Germinal center (tissue), 1 donor: ENCODE data around the gene ACTL9.
"Not testable (repeated sequence)": the region's sequence is repeated elsewhere in the genome, so short reads cannot be mapped to it uniquely, and the experiment has no call there.

ENCODE experiments used
- DNase-seq: peaks from one replicate; pipeline ENCODE4 v3.0.0; 2012; ENCODE audit warnings: mixed read lengths, low spot score

The ACTL9 gene

GRCh38 chr19:8698433-8699063 lies at the start of gene ACTL9:
ACTL9 (minus strand) TSS chr19:8698795; CDS start chr19:8698701, 94 bp downstream.
- DNase-seq: no peak

- not testable (repeated sequence) for DNase-seq
Observed at GRCh38 chr19:8739291-8740065, 40.9 kb upstream of the ACTL9 start.

GRCh38 chr19:8738377-8738776 lies 39.8 kb upstream of the ACTL9 start:
- DNase-seq: no peak

GRCh38 chr19:8731428-8732169 lies 33.0 kb upstream of the ACTL9 start:
- no peak for DNase-seq

GRCh38 chr19:8724276-8724675 lies 25.7 kb upstream of the ACTL9 start:
- DNase-seq: no peak

DNA sequence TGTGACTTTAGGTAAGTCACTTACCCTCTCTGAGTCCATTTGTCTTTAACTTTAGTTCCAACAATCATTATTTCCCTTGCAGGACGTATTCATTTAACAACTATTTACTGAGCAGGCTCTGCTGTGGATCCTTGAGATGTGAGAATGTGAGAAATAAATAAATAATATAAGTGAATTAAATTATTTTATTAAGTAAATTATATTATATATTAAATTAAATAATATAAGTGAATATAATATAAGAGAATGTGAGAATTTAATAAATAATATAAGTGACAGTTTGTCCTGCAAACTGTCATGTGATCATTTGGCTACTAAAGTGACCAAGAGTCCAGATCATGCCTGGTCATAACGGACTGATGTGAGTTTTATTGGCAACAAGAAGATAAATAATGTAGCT lies 23.4 kb upstream of the ACTL9 start:
- DNase-seq: no peak

DNA sequence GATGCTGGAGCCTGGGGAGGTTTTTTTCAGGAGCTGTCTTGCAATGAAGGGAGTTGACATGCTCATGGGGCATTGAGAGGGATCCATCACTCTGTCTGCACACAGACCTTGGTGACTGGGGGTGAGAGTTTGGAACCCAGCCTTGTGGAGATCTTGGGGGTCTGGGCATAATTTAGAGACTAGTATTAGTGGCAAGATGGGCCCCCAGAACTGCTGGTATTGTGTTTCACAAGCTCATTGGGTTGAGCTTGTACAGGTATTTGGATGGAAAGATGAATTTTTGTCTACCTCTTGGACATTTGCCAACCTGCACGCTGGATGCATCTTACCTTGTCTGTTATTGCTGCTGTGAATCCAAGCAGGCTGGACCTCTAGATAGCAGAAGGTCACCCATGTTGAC lies 22.7 kb upstream of the ACTL9 start, which contains the start of gene OR2Z1:
Gene OR2Z1 (plus strand): TSS at position 301 of the 400 bp plus-strand sequence. CDS start 9,395 bp downstream, outside the sequence.
- DNase-seq: no peak

GRCh38 chr19:8710337-8710736 lies 11.7 kb upstream of the ACTL9 start:
- DNase-seq: not testable (repeated sequence)

DNA sequence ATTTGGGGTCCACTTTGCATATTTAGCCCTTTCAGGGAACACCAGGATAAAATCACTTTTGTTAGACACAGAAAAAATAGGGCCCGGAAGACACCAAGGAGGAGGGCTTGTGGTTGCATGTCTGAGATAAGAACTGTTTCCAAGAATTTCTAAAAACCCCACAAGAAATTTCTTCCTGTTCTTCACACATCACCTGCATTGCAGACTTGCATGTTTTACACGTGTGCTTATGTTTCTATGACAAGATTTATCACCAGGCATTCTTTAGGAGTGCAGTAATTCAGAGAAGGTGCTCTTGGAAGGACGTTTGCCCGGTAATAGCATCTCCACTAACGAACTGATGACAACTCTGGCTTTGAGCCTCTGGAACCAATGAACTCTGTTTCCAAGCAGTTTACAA lies 7.1 kb upstream of the ACTL9 start:
- DNase-seq: no peak

DNA sequence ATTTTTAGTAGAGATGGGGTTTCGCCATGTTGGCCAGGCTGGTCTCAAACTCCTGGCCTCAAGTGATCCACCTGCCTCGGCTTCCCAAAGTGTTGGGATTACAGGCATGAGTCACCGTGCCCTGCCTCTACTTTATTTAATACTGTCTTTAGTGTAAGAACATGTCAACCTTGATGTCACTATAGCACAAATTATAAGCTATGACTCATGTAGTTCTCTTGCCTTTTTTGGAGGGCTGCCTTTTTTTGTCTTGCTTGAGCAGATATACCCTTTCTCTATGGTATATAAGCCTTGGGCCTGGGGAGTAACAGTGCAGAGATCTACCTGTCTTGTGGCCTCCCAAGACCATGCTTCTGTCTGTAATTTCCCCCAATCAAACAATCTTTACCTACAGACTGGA lies 6.7 kb upstream of the ACTL9 start:
- DNase-seq: not testable (repeated sequence)

DNA sequence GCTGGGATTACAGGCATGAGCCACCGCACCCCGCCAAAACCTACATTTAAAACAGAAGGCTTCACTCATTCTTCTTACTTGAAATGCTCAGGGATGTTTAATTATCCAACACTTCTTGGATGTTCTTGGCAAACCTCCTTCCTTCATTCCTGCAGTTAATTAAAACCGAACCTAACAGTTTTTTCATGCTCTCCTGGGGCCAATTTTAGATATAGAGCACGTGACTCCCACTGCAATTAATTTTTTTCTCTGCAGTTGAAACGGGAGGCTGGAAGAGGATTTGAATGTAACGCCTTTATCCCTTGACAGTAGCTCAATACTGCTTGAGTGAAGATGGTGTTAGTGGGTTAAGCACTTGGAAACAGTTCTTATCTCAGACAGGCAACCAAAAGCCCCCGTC lies 4.6 kb upstream of the ACTL9 start:
- DNase-seq: no peak

- no peak for DNase-seq
Observed at GRCh38 chr19:8702350-8702749, 3.8 kb upstream of the ACTL9 start.

GRCh38 chr19:8700956-8701355 lies 2.4 kb upstream of the ACTL9 start:
- DNase-seq: no peak

- no peak for DNase-seq
Observed at GRCh38 chr19:8699908-8700307, 1.3 kb upstream of the ACTL9 start.

DNA sequence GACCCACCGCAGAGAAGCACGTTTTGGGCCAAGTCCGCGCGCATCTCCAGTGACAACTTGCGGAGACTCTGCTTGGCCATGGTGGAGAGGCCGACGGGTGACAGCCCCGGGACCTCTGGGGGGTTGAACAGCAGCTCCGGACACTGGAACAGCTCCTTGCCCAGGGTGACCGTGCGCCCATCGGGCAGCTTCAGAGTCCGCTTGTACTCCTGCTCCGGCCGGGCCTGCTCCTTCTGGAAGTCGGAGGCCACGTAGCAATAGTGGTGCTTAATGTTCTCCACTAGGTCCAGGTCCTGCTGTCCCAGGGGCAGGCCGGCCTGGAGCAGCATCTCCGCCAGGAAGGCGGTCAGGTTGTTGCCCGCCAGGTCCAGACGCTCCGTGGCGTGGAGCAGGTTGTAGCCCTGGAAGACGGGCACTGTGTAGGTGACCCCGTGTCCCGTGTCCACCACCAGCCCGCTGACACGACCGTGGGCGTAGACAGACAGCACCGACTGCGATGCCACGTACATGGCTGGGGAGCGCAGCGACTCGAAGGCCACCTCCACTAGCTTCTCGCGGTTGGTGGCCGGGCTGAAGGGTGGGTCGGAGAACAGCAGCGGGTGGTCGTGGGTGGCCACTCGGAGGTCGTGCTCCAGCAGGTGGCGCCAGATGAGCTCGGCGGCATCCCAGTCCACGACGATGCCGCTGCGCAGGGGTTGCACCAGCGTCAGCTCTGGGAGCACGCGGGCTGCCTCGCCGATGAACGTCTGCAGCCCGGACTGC lies 743 bp downstream of the ACTL9 start:
- DNase-seq: no peak

DNA sequence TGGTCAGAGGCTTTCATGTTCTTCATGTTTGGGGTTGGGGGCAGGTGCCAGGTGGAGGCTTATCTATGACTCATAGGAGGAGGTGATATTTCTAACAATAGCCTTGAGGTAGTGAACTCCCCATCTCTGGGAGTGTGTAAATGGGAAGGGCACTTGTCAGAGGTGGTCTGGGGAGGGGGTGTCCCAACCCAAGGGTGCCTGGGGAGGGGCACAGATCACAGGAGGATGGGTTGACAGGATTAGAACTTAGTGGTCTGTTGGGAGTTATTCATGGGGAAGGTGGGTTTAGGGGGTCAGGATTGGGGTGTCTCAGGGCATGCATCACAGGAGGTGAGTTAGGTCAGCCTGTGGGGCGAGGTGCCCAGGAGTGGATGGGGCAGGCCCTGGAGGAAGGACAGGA lies 1.6 kb downstream of the ACTL9 start:
- DNase-seq: no peak

GRCh38 chr19:8695911-8696310 lies 2.7 kb downstream of the ACTL9 start:
- no peak for DNase-seq

DNA sequence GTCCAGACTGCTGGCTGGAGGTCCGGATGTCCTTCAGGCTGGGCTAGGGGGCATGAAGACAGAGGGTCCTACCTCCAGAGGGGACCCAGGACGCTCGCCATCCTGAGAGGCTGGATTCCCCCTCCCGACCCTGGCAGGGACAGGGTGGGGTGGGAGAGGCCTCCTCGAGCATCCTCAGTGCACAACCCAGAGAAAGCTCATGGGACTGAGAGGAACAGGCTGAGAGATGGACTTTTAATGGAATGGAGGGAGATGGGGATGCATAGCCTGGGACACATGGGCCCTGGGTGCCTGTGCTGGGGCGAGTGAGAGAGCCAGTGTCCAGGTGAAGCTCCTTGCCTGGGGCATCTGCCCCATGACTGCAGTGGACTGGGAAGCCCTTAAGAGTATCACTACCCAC lies 3.1 kb downstream of the ACTL9 start:
- DNase-seq: no peak

DNA sequence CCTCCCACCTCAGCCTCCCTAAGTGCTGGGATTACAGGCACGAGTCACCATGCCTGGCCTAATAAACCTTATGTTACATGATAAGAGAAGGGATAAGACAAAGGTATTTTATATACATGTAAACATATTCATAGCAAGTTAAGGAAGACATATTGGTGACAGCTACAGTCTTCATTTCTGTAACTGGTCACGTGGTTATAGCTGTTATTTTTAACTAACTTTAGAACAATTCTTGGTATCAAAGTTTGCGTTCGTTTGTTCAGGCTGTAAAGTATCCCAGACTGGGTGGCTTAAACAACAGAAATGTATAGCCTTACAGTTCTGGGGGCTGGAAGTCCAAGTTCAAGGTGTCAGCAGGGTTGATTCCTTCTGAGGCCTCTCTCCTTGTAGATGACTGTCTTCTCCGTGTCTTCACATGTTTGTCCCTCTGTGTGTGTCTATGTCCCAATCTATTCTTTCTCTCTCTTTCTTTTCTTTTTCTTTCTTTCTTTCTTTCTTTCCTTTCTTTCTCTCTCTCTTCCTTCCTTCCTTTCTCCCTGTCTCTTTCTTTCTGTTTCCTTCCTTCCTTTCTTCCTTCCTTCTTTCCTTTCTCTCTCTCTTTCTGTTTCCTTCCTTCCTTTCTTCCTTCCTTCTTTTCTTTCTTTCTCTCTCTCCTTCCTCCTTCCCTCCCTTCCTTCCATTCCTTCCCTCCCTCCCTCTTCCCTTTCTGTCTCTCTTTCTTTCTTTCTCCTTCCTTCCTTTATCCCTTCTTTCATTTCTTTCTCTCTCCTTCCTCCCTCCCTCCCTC lies 7.6 kb downstream of the ACTL9 start:
- no peak for DNase-seq

DNA sequence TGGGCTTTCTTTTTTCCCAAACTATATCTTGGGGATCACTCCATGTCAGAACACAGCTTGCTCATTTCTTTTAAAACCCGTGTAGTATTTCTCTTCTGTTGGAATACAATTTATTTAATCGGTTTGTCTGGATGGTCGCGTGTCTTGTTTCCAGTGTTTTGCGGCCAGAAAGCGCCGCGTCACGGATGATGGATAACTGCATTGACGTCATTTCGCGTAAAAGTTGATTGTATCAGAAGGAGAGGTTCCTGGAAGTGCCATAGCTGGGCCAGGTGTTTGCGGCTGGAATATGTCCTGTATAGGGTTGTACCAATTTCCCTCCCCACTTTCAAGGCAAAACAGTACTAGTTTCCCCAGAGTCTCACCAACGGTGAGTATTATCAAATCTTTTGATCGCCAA lies 9.7 kb downstream of the ACTL9 start:
- no peak for DNase-seq

- DNase-seq: no peak
Observed at GRCh38 chr19:8686549-8686948, 12.0 kb downstream of the ACTL9 start.
